EL (cell line): ENCODE data around the gene POLR2F.
A peak's percentile ranks its signal among the peaks of the same experiment; 100 is the strongest.

Experiments
- DNase-seq: peaks from one replicate; pipeline ENCODE4 v3.0.0-alpha.2; 2016

Gene POLR2F

GRCh38 chr22:37982938-37983859, 29.7 kb downstream of the POLR2F start:
- DNase-seq: no peak

DNA sequence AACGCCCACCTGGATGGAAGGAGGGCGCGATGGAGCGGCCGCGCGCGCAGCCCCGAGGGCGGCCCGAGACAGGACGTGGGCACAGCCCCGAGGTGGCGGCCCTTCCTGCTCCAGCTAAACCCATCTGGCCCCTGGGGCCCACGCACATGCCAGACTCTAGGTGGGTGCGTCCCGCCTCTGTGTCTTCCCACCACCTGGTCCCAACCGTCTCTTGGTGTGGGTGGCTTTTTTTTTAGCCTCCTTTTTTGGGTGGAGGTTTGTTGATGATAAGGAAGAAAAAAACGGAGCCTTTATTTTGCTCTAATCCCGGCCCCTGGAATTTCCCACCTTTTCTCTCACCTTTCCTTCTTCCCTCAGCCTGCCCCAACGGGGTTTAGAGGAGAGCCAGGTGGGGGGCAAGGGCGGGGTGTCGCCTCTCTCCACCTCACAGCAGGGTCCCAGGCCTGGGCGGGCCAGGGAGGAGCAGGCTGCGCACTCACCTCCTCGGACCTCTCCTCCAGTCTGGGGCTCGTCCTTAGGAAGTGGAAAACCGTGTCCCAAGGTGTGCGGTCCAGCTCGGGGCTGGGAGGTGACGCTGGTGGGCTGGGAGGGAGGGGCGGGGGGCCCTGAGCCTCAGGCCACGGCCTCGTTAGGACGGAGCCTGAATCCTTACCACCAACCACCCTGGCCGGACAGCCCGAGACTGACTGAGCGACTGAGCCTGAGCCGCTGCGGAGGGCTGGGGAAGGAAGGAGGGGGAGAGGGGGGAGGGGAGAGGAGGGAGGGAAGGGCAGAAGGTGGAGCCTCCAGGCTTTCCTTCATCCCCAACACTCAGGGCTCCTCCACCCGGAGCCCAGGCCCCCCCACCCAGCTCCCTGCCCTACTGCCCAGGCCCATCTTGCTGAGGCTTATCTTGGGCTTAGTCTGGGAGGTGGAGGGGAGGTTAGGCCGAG, 30.6 kb downstream of the POLR2F start, which contains the start of gene SOX10:
SOX10 (minus strand) TSS at position 696 of the 932 bp plus-strand sequence. CDS start 771 bp downstream, outside the sequence.
- DNase-seq: no peak

GRCh38 chr22:37985050-37985585, 31.6 kb downstream of the POLR2F start:
- no peak for DNase-seq

DNA sequence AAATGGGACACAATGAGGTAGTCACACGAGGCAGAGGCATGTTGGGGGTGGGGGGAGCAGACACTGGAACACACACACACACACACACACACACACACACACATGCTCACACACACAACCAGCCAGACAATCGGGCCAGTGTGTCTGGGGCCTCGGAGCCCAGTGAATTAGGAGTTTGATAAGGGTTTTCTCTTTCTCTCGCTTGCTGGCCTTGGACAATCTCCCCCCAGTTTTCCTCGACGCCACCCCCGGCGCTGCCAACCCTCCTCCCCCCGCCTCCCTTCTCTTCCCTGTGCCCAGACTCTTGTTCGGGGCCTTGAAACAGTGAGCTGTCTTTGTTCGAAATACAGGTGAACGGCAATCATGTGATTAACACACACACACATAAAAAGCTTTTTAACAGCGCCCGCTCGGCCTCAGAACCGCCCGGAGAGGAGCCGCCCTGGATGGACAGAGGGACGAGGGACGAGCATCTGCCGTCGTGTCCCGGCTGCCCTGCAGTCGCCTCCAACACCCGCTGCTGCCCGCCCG, 32.3 kb downstream of the POLR2F start:
- no peak for DNase-seq

DNA sequence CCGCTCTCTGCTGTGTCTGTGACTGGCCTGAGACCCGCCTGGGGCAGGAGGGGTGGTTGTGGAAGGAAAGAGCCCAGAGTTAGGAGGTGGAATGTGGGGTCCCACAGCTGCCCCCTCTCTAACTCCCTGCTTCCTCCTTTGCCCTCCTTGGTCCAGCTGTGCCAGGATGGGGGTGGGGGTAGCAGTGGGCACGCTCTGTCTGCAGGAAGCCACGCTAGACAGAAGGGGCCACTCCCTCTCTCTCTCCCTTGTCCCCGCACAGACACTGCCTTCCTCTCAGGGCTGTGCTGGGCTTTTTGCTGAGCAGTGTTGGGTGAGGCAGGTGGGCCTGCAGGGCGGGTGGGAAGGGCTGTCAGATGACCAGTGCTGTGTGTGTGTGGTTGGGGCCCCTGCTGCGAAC, 32.9 kb downstream of the POLR2F start:
- no peak for DNase-seq

DNA sequence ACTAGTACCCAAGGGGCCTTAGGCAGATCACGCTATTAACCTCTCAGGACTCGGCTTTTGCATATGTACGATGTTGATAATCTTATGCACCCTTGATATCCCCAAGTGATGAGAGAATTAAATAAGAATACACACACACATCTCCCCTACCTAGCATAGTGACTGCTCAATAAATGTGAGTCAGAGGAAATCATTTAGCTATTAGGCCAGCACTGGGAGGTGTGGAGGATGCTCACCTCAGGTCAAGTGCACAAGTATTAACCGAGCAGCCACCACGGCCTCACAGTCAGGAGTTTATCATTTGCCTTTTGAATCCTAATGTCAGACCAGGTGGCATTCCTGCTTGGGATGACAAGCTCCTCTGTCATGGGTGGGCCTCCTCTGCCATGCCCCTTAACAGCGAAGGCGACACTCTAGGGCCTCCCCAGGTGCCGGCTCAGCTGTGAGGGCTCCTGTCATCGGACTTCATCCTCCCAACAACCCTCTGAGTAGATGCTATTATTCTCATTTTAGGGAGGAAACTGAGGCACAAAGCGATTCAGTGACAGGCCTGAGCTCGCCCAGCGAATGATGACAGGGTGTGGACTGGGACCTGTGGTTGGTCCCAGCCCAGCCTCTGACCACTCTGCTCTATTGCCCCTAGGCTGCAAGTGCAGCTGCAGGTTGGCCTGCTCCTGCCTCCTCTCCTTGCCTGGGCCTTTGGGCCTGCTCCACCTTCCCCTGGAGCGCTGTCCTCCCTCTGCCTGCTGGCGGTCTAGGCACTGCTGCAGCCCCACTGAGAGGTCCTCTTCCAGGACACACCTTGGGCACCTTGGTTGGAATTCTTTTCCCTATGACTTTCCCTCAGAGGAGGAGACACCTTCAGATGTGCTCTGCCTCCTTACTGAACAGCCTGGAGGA, 35.9 kb downstream of the POLR2F start:
- DNase-seq: no peak

- DNase-seq: no peak
Measured at GRCh38 chr22:37990301-37990700, 36.8 kb downstream of the POLR2F start.

GRCh38 chr22:37990862-37991261, 37.4 kb downstream of the POLR2F start:
- DNase-seq: no peak

- DNase-seq: no peak
Measured at GRCh38 chr22:37991731-37992442, 38.4 kb downstream of the POLR2F start.

DNA sequence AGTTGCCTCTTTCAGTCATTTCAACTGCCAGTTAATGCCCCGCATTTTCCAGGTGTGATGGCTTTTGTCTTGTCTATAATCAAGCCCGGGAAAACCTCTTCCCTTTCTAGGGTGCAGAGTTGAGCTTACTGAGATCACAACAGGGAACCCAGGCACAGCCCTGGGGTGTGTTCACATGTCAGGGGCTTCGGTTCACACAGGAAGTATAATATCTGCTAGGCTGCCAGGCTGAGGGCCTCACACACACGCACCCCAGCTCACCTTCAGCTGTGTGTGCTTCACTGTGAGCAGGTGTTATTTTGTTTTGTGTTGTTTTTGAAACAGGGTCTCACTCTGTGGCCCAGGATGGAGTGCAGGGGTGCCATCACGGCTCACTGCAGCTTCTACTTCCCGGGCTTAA, 40.5 kb downstream of the POLR2F start:
- DNase-seq: no peak

DNA sequence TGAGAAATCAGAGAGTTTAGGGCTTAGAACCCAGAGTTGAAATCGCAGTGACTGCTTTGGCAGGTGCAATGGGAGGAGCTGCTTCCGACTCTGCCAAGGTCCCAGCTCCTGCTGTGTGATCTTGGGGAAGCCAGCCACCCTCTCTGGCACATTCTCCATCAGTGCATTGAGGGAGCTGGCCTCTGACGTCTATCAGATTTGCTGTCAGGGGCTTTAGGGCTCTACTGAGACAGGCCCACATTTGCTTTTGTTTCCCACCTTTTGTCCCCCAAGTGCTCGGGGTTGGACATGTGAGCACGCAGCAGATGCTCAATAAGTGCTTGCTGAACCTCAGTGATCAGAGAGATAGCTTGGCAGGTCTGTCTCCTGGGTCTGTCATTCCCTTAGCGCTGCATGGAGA, 41.5 kb downstream of the POLR2F start:
- DNase-seq: no peak

DNA sequence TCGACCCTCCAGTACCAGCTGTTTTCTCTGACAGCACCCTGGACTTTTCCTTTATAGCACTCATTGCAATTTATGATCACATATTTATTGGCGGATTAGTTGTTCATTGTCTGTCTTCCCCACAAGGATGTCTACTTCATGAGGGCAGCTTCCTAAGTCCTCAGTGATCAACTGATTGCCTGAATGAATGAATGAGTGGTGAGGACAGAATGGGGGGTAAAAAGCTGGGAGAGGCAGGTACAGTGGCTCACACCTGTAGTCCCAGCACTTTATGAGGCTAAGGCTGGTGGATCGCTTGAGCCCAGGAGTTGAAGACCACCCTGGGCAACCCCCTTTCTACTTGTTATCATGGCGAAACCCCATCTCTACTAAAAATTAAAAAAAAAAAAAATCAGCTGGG, 42.0 kb downstream of the POLR2F start:
- DNase-seq: no peak

DNA sequence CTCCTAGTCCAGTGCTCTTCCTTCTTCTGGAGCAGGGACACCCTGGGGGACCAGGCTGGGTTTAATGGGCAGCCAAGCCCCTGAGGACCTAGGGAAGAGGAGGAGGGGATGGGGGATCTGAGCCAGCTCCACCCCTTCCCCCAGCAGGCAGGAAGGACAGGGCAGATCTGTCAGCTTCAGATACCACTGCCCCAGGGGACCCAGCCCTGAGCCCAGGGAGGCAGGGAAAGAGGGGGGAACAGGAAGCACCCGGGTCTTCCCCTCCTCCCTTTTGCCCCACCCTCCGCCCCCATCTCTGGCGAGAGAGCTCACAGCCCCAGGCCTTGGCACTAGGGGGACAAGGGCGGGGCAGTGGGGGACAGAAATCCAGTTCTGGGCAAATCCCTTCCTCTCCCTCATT, 42.6 kb downstream of the POLR2F start:
- no peak for DNase-seq

GRCh38 chr22:37996515-37997246, 43.2 kb downstream of the POLR2F start:
- DNase-seq: no peak

GRCh38 chr22:37998543-37998942, 45.0 kb downstream of the POLR2F start:
- DNase-seq: no peak

DNA sequence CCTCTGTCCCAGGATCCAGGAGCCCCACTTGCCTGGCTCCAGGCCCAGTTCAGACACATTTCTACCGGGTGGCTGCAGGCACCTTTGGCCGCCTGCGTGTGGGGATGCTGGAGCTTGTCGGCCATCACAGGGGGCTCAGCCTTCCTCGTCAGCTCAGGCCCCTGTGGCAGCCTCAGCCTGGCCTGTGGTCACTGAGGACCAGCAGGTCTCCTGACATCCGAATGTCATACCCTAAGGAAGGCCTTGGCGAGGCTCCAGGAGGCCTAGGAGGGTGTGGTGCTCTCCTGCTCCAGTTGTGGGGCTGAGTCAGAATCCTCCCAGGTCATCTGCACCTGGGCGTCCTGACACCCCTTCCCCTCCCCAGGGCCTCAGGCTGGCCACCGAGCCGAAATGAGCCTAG, 45.7 kb downstream of the POLR2F start:
- no peak for DNase-seq

DNA sequence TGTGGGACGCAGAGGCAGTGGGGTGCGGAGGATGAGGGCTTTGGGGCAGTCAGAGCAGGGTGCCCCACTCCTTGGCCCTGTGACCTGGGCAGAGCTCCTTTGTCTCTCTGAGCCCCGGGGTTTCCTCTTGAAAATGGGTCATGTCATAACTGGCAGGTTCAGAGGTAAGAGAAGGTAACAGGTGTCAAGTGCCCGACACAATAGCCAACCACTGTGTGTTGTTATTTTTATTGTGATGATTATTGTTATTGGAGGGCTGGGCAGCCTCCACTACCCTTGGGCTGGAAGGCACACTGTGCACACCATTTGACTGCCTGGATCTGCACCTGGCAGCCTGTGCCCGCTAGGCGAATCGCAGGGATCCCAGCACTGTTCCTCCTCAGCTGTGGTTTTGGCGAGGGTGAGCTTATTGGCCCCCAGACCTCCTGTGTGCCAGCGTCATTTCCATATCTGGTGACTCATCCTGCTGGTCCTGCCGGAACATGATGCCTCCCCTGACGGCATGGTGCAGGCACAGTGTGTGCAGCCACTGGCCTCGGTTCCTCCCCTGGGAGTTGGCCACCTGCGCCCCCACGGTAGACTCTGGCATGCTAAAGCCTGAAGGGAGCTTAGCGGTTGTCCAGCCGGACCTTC, 46.3 kb downstream of the POLR2F start:
- DNase-seq: peak; percentile 66

- no peak for DNase-seq
Measured at GRCh38 chr22:38005943-38006342, 52.4 kb downstream of the POLR2F start.

DNA sequence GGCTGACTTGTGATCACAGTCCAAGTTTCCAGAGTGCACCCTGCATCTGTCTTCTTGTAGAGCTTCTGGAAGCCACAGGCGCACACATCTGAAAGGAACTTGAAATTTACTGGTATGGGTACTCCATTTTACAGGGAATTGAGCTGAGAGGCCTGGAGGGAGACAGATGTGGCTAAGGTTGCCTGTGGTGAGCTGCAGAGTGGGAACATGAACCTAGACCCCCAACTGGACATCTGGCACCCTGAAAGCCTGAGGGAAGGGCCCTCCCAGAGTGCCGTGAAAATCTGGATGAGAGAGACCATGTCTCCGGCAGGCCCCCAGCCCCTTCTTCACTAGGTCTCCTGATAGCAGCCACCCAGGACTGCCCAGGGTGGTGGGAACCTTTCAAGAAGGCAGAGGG, 53.4 kb downstream of the POLR2F start:
- DNase-seq: no peak

- no peak for DNase-seq
Measured at GRCh38 chr22:38007330-38007902, 53.9 kb downstream of the POLR2F start.
